Liver (tissue), 9 donors: ENCODE data around the gene NBEAL2. TPM values are rescaled to one million over a fixed set of nuclear protein-coding genes. Genes with fewer than 3 reads are reported as not detected.
A peak's percentile ranks its signal among the peaks of the same experiment; 100 is the strongest.

ENCODE experiments used
- DNase-seq: peaks from one replicate; pipeline ENCODE4 v3.0.0-alpha.2; 2017; ENCODE audit warnings: low spot score
- H3K27ac ChIP-seq, 2 donors: one replicate each; pipeline ENCODE4 v1.7.0; 2013; ENCODE audit warnings: inconsistent platforms in 2 of 2, low read length in 2 of 2, control low read depth in 1 of 2, low read depth in 1 of 2, mild to moderate bottlenecking in 1 of 2
- H3K27me3 ChIP-seq, 4 donors: one replicate each; pipeline versions ENCODE4 v1.6.1 to v1.7.0; 2013; ENCODE audit warnings: low read length in 3 of 4, inconsistent platforms in 1 of 4, mild to moderate bottlenecking in 1 of 4, moderate library complexity in 1 of 4; ENCODE audit not compliant: control insufficient read depth in 4 of 4, insufficient read depth in 4 of 4
- H3K36me3 ChIP-seq, 4 donors: one replicate each; pipeline versions ENCODE4 v1.6.1 to v1.7.0; 2013; ENCODE audit warnings: low read length in 3 of 4, mild to moderate bottlenecking in 3 of 4, low read depth in 1 of 4, moderate library complexity in 1 of 4; ENCODE audit not compliant: control insufficient read depth in 4 of 4, insufficient read depth in 3 of 4
- H3K4me1 ChIP-seq, 4 donors: one replicate each; pipeline versions ENCODE4 v1.6.1 to v1.7.0; 2013; ENCODE audit warnings: low read length in 3 of 4, mild to moderate bottlenecking in 3 of 4, moderate library complexity in 1 of 4; ENCODE audit not compliant: control insufficient read depth in 4 of 4, insufficient read depth in 4 of 4
- H3K4me3 ChIP-seq, 3 donors: one replicate each; pipeline versions ENCODE4 v1.6.1 to v1.7.0; 2013; ENCODE audit warnings: low read length in 3 of 3, control low read depth in 1 of 3, low read depth in 1 of 3, mild to moderate bottlenecking in 1 of 3
- H3K9ac ChIP-seq, 2 donors: one replicate each; pipeline ENCODE4 v1.7.0; 2013; ENCODE audit warnings: low read length in 2 of 2, mild to moderate bottlenecking in 2 of 2, moderate library complexity in 2 of 2, control low read depth in 1 of 2, low read depth in 1 of 2
- H3K9me3 ChIP-seq, 4 donors: one replicate each; pipeline versions ENCODE4 v1.6.1 to v1.7.0; 2013; ENCODE audit warnings: low read length in 3 of 4; ENCODE audit not compliant: control insufficient read depth in 4 of 4
- CTCF ChIP-seq: fragments of 150-350 bp; IDR thresholded peaks from 2 replicates; pipeline ENCODE4 v1.5.1; 2017; ENCODE audit warnings: improper control_type of control experiment, low read depth, low read length; ENCODE audit not compliant: missing input control
- FOXA1 ChIP-seq: IDR thresholded peaks from 2 replicates; pipeline ENCODE4 v1.6.1; 2016; ENCODE audit warnings: antibody characterized with exemption
- GABPA ChIP-seq, 2 donors: IDR thresholded peaks in 1 of 2; conservative IDR thresholded peaks in 1 of 2; 2 replicates each; pipeline ENCODE4 v1.6.1; 2016; ENCODE audit warnings: antibody characterized with exemption in 2 of 2, mild to moderate bottlenecking in 1 of 2, moderate library complexity in 1 of 2
- NR2F2 ChIP-seq: IDR thresholded peaks from 2 replicates; pipeline ENCODE4 v1.6.1; 2016; ENCODE audit warnings: antibody characterized with exemption
- RAD21 ChIP-seq, 2 donors: IDR thresholded peaks; 2 replicates each; pipeline ENCODE4 v1.6.1; 2016; ENCODE audit warnings: antibody characterized with exemption in 2 of 2, mild to moderate bottlenecking in 2 of 2
- RXRA ChIP-seq, 2 donors: IDR thresholded peaks; 2 replicates each; pipeline ENCODE4 v1.6.1; 2017 to 2018; ENCODE audit warnings: antibody characterized with exemption in 2 of 2, mild to moderate bottlenecking in 1 of 2
- SP1 ChIP-seq: IDR thresholded peaks from 2 replicates; pipeline ENCODE4 v1.6.1; 2018; ENCODE audit warnings: antibody characterized with exemption, mild to moderate bottlenecking
- TAF1 ChIP-seq: conservative IDR thresholded peaks from 2 replicates; pipeline ENCODE4 v1.6.1; 2016; ENCODE audit warnings: antibody characterized with exemption, mild to moderate bottlenecking
- YY1 ChIP-seq: IDR thresholded peaks from 2 replicates; pipeline ENCODE4 v1.6.1; 2016; ENCODE audit warnings: antibody characterized with exemption, mild to moderate bottlenecking
- ZBTB33 ChIP-seq: IDR thresholded peaks from 2 replicates; pipeline ENCODE4 v1.6.1; 2016; ENCODE audit warnings: antibody characterized with exemption
- WGBS: extraction: QIAGEN DNeasy Blood & Tissue Kit; methylation state at CpG from one replicate; pipeline ENCODE4 v1.1.7; 2013; 5-methylcytosine and 5-hydroxymethylcytosine counted together
- polyA plus RNA-seq, 2 donors: library from polyadenylated mRNA; stranded (reverse) in 1 of 2; unstranded in 1 of 2; fragments of 200-250 nt in 1 of 2; fragments of >200 nt in 1 of 2; fragmentation: Nextera tagmentation in 1 of 2; extraction: Ambion mirVana in 1 of 2; gene quantifications; one replicate each; pipeline versions ENCODE4 v1.2.1 to v1.2.3, GENCODE V29; 2013 to 2015
- total RNA-seq, 2 donors: library from RNA; depleted of rRNA; stranded (reverse); fragments of >200 nt; gene quantifications; one replicate each; pipeline ENCODE4 v1.2.3, GENCODE V29; 2014
- TF ChIP-seq, protein P1 (sequence below): IDR thresholded peaks from 2 replicates; pipeline ENCODE4 v1.6.1; 2016; ENCODE audit warnings: antibody characterized with exemption, mild to moderate bottlenecking
- donor health status: healthy.
- donor health status: healthy.
- donor health status: healthy.
- donor health status: healthy.
- donor health status: healthy.

NBEAL2 gene, protein sequence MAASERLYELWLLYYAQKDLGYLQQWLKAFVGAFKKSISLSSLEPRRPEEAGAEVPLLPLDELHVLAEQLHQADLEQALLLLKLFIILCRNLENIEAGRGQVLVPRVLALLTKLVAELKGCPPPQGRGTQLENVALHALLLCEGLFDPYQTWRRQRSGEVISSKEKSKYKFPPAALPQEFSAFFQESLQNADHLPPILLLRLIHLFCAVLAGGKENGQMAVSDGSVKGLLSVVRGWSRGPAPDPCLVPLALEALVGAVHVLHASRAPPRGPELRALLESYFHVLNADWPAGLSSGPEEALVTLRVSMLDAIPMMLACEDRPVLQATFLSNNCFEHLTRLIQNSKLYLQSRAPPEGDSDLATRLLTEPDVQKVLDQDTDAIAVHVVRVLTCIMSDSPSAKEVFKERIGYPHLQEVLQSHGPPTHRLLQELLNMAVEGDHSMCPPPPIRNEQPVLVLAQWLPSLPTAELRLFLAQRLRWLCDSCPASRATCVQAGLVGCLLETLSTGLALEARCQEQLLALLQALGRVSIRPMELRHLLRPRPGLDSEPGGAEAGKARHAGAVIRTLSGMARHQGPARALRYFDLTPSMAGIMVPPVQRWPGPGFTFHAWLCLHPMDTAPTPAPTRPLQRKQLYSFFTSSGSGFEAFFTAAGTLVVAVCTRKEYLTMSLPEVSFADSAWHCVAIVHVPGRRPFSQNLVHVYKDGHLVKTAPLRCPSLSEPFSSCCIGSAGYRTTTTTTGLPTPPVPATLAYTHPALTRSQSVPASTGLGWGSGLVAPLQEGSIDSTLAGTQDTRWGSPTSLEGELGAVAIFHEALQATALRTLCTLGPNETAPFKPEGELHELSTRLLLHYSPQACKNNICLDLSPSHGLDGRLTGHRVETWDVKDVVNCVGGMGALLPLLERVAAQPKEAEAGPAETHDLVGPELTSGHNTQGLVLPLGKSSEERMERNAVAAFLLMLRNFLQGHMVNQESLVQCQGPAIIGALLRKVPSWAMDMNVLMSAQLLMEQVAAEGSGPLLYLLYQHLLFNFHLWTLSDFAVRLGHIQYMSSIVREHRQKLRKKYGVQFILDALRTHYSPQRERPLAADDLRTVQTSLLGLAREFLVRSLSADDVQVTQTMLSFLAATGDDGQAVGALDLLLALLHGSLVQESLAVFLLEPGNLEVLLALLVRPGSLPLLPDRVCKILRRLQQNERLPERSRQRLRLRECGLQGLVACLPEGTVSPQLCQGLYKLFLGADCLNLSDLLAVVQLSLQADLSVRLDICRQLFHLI (N-terminal part only)
- total RNA-seq (10 to 100 TPM in 1 of 2 donors, 1 to 10 TPM in 1; 10.0 to 20.7 TPM), polyA plus RNA-seq (1 to 10 TPM; 2.0 to 5.2 TPM)

DNA sequence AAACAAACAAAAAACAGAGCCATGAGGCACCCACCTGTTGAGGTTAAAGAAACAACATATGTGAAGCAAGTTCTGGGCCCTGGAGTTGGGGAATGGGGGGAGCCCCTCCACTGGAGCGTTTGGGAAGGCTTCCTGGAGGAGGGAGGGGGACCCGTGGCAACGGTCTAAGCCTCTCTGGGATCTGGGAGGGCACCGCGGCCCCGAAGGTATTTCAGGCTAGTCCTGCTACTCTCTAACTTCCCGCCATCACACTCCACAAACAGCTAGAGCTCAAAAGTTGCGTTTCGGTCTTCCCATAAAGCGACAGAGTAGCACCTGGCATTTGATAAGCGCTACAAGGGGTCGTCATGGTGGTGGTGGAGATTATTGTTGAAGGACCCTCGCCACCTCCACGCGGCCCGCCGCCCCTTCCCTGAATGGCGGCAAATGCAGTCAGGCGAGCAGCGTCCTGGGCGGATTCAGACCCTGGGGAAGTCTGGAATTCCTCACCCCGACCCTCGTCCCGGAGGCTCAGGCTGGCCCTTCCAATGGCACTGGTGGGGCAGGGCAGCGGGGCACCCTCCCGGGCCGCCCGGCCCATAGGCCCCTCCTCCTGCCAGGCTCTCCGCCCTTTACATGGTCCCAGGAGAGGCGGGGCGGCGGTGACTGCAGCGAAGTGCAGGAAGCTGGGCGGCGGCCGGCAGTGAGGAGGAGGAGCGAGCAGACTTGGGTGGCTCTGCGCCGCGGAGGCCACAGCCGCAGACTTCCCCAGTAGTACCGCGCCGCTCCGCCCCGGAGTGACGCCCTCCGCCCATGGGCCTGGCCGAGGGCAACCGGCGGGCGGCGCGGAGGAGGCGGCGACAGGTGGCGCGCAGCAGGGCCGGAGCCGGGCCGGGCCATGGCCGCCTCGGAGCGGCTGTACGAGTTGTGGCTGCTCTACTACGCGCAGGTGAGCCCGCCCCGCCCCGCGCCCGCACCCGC is at the start of gene NBEAL2:
Gene NBEAL2 (plus strand): TSS at position 682 of the 960 bp plus-strand sequence. CDS start 196 bp downstream, at position 878.
- H3K9me3 ChIP-seq: no peaks in the 10 kb centered on the region
- peak; percentile 68 for TF ChIP-seq TAF1
- peak; percentile 73 for TF ChIP-seq SP1
- TF ChIP-seq FOXA1: peak; percentile 24
- no peak for TF ChIP-seq CTCF
- peak; percentile 44 to 66 for TF ChIP-seq RAD21 (IDR thresholded peaks at IDR 0.05)
- peak; percentile 44 to 55 for TF ChIP-seq RXRA (IDR thresholded peaks at IDR 0.05)
- TF ChIP-seq ZBTB33: no peak
- no peak for TF ChIP-seq NR2F2
- TF ChIP-seq GABPA (IDR thresholded peaks at IDR 0.05 in 1 of 2, conservative IDR thresholded peaks at IDR 0.05 in 1 of 2): peak in 1 of 2 donors; percentile 51
- peak; percentile 85 for TF ChIP-seq YY1
- TF ChIP-seq, protein P1, sequence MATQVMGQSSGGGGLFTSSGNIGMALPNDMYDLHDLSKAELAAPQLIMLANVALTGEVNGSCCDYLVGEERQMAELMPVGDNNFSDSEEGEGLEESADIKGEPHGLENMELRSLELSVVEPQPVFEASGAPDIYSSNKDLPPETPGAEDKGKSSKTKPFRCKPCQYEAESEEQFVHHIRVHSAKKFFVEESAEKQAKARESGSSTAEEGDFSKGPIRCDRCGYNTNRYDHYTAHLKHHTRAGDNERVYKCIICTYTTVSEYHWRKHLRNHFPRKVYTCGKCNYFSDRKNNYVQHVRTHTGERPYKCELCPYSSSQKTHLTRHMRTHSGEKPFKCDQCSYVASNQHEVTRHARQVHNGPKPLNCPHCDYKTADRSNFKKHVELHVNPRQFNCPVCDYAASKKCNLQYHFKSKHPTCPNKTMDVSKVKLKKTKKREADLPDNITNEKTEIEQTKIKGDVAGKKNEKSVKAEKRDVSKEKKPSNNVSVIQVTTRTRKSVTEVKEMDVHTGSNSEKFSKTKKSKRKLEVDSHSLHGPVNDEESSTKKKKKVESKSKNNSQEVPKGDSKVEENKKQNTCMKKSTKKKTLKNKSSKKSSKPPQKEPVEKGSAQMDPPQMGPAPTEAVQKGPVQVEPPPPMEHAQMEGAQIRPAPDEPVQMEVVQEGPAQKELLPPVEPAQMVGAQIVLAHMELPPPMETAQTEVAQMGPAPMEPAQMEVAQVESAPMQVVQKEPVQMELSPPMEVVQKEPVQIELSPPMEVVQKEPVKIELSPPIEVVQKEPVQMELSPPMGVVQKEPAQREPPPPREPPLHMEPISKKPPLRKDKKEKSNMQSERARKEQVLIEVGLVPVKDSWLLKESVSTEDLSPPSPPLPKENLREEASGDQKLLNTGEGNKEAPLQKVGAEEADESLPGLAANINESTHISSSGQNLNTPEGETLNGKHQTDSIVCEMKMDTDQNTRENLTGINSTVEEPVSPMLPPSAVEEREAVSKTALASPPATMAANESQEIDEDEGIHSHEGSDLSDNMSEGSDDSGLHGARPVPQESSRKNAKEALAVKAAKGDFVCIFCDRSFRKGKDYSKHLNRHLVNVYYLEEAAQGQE: peak; percentile 75
- H3K4me3 ChIP-seq: peak within 1 kb of the TSS; percentile 73 to 83 (median 74)
- WGBS: 1% methylated on average over 73 of the region's 73 CpGs
- H3K9ac ChIP-seq: peak within 1 kb of the TSS; percentile 73 to 88
- H3K27ac ChIP-seq: peak within 1 kb of the TSS; percentile 75 to 90
- peak; percentile 95 for DNase-seq
- H3K4me1 ChIP-seq: peaks cover 7 to 29% (median 17%) of the 10 kb centered on the region in 4 donors
- H3K36me3 ChIP-seq: no peaks in the 10 kb centered on the region
- no peaks in the 10 kb centered on the region for H3K27me3 ChIP-seq
